Measurements from ENCODE around the gene NFXL1.

The NFXL1 gene

DNA sequence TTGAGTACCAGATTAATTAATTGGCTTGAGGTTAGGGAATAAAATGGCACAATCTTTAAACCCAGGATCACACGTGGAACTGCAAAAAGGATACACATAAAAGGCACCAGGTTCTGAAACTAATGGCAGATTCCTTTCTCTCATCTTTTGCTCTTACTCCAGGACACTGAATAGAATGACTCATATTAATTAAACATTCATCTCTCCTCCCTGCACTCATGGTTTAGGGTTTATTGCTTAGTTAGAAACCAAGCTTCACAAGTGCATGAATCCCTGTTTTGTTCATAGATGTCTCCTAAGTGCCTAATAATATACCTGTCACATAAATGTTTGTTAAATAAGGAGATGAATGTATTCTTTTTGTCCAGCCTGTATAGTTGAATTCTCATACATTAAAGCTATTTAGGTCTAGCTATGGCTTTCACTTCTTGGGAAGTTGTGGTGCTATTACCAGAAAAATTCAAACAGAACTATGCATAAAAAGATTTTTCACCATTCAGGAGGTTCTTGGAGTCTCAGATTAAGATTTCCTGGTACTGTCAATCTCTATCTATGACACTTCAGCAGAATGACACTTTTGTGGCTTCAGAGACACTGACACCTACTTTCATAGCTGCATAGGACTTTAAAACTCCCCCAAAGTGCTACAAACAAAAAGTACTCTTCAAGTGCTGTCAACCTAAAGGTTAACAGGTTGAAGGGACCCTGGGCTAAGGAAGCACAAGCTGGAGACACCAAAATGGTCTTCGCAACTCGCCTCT is 83.9 kb downstream of the NFXL1 start:
- no peak for DNase-seq

DNA sequence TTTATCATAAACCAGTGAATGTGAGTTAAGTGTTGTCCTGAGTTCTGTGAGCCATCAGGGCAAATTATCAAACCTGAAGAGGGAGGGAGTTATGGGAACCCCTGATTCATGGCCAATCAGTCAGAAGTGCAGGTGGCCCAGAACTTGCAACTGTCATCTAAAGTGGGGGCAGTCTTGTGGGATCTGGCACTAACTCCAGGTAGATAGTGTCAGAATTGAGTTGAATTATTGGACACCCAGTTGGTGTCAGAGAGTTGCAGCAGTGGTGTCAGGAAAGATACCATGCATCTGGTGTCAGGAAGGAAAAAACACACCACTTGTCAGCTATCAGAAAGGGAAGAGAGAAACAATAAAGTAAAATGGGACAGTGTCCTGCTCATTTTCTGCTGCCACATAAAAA is 84.9 kb downstream of the NFXL1 start:
- DNase-seq = no peak

DNA sequence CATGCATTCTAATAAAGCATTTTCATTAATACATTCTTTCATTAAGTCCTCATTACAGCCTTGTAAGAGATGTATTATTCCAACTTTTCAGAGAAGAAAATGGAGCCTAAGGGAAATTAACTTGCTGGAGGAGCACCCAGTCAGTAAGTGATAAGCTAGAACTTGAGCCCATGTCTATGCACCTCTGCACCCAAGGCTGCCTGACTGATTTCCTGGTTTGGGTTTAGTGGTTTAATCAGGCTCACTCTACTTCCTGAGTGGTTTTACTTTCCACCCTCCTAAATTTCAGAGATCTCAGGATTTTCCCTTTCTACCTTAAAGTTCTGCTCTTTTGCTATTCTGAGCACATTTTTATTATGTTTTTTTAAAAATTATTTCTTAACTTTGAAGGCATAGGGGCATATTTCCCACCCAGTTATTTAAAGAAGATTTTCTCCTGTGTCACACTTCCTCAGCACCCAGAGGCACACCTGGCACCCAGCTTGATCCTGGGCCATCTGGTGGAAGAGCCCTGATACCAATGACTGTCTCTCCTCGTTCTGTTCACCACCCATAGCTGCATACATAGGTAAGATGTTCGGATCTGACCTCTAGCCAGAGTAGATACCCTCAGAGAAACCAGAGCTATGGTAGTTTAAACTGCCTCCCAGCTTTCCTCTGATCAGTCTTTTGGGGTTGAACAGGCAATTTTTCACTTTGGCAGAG is 86.9 kb downstream of the NFXL1 start:
- DNase-seq = no peak

DNA sequence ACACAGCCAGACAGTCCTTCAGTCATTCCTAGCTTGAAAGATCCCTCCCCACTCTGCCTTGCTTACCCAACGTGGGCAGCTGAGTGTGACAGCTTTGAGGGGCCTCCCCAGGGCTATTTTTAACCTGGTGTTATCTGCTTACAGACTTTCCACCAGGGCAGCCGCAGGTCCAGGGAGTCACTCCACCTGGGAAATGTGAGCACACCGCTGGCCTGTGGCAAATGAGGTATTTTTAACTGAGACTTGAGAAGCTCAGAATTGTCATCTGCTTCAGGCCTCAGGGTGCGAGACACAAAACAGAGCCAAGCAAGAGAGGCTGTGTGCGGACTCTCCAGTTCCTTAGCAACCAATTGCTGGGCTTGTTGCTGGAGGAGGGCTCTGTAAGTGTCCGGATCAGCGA is 89.5 kb downstream of the NFXL1 start:
- DNase-seq = no peak

DNA sequence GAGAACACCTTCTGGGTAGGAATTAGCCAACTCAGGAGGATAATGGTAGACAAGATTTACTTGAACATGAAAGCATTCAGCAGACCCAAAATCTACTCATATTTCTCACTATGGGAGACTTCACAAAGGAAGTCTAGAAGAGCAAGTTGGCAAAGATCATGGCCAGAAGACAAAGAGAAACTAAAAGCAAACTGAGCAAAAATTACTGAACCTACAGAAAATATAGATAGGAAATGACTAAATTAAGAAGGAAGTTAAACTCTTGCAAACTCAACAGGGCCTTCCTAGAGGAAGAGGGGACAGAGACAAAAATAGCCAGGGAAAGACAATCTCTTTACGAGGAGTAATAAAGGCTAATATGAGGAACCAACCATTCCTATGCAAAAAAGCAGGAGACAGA is 95.2 kb downstream of the NFXL1 start:
- DNase-seq = no peak

DNA sequence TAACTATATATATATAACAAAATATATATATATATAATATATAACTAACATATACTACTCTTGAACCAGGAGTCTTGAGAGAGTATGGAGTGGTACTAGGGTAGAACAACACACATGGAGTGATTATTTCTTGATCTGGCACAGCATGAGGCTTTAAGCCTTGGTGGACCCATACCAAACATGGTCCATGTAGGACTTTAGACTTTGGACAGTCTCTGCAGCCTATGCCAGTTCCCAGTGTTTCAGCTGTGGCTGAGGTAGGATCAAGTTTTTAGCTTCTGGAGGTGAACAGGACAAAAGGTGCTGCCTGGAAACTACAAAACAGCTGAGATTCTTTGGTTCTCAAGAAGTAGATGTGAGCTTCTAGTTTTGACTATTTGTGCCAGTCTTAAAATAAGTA is 97.1 kb downstream of the NFXL1 start:
- DNase-seq = no peak

DNA sequence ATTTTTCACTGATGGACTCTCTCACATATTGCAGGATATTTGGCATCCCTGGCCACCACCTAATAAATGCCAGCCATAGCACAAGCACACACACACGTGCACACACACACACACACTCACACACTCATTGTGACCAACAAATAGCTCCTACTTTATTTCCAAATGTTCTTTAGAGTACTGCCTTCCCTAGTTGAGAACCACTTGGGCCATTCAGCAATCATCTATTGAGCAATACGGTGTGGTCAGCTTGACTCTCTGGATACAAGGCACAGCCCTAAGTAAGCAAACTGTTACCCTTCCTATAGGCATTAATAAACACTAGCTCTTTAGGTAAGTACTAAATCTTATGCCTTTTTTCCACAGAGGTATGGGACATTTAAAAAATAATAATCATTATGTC is 97.6 kb downstream of the NFXL1 start:
- no peak for DNase-seq

DNA sequence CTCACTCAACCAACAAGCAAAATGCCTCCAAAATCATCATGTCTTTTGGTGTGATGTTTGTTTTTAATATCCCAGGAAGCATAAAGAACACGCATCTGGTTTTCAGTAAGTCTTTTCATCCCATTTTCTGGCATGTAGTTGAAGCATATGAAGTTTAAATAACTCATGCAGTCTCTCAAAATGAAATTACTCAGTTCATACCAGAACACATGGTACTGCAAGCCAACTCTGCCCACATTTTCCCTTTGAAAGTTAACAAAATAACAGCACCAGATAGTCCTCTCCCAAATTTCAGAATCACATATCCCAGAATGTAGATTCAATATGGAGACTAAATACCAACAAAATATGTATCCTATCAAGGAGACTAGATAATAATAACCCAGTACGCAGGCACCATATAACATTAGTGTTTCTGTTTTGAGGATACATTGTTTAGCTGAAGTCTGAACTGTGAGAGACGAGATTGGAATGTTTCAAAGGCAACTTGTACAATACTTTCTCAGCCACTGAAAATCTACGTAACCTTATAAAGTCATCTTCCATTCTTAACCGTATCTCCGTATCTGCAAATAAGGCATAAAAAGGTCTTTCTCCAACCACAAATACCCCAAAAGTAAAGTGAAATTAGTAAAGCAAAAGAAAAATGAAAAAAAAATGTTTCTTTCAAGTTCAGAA is 99.6 kb downstream of the NFXL1 start:
- no peak for DNase-seq

DNA sequence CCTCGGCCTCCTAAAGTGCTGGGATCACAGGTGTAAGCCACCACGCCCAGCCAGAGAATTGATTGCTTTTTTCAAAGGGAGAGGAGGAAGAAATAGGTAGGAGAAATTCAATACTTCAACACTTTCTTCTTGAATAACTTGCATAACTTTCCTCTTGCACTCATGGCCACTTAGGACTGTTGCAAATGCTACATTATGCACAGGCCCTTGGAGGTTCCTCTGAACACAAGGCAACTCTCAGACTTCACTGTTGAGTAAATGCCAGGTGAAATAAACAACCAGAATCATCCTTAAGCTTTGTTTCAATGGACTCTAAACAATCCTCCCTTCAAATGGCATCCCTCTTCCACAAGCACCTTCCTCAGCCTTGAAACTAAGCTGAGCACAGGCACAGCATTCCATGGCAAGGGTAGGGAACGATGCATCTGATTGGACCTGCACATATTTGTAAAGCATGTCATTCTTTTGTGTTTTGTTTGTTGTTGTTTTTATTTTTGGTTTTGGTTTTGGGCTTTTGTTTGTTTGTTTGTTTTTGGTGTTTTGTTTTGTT is 104.7 kb downstream of the NFXL1 start:
- no peak for DNase-seq

DNA sequence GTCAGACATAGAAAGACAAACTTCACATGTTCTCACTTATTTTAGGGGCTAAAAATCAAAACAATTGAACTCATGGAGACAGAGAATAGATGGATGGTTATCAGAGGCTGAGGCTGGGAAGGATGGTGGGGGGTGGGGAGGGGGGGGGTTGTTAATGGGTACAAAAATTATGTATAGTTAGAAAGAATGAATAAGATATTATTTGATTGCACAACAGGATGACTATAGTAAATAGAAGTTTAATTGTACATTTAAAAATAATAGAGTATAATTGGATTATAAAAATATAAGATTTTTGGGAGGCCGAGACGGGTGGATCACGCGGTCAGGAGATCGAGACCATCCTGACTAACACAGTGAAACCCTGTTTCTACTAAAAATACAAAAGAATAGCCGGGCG is 109.8 kb downstream of the NFXL1 start:
- no peak for DNase-seq

DNA sequence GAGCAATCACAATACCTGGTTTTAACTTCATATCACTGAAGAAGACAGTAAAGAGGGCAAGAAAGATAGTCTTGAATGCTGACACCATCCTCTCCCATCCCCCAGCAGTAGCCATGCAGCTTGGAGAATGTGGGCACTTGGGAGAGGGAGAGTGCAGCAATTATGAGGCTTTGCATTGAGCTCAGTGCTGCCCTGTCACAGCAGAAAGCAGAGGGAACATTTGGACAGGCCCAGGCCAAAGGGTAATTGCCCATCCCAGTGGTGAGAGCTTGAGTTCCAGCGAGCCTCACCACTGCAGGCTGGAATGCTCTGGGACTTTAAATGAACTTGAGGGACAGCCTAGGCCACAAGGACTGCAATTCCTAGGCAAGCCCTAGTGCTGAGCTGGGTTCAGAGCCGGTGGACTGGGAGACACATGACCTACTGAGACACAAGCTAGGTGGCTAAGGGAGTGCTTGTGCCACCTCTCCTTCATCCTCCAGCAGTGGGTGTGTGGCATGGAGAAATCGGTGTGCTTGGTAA is 112.8 kb downstream of the NFXL1 start:
- DNase-seq = no peak

DNA sequence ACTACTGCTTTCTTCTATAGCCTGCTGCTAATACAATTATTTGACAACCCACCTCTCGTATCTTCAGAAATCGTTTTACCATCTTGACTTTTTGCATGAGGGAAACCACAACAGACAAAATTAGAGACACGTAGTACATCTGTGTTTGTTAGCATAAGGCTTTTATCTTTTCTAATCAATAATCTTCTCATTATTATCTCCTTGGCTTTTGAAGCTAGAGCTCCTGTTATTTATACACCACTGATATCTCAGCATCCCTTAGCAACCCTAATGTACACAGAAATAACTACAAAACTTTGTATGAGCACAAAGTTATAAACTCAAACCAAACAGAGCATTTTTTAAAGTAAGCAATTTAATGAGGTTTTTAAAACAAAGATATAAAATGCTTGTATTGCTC is 116.2 kb downstream of the NFXL1 start:
- DNase-seq = no peak

Measured in stimulated activated CD4-positive, alpha-beta T cell treated with anti-CD3 and anti-CD28 coated beads, Interleukin-4, amount 100 ng/mL, for 24 hours (primary cell).